Measurements from ENCODE around the gene NKAIN2.

Gene NKAIN2

GRCh38 chr6:123810214-123810613 lies 6.5 kb downstream of the NKAIN2 start:
- no peak for DNase-seq

- no peak for DNase-seq
Observed at GRCh38 chr6:123810948-123811347, 7.3 kb downstream of the NKAIN2 start.

- no peak for DNase-seq
Observed at GRCh38 chr6:123811378-123811777, 7.7 kb downstream of the NKAIN2 start.

- no peak for DNase-seq
Observed at GRCh38 chr6:123812621-123813020, 9.0 kb downstream of the NKAIN2 start.

- no peak for DNase-seq
Observed at GRCh38 chr6:123821112-123821511, 17.4 kb downstream of the NKAIN2 start.

GRCh38 chr6:123829302-123829953 lies 25.8 kb downstream of the NKAIN2 start:
- no peak for DNase-seq

GRCh38 chr6:123830120-123830519 lies 26.5 kb downstream of the NKAIN2 start:
- no peak for DNase-seq

GRCh38 chr6:123838505-123839234 lies 35.0 kb downstream of the NKAIN2 start:
- no peak for DNase-seq

- DNase-seq: no peak
Observed at GRCh38 chr6:123841067-123841896, 37.6 kb downstream of the NKAIN2 start.

GRCh38 chr6:123844011-123844410 lies 40.3 kb downstream of the NKAIN2 start:
- DNase-seq: no peak

- no peak for DNase-seq
Observed at GRCh38 chr6:123848347-123848746, 44.7 kb downstream of the NKAIN2 start.

GRCh38 chr6:123849406-123849805 lies 45.7 kb downstream of the NKAIN2 start:
- no peak for DNase-seq

GRCh38 chr6:123850555-123850954 lies 46.9 kb downstream of the NKAIN2 start:
- no peak for DNase-seq

- no peak for DNase-seq
Observed at GRCh38 chr6:123854201-123854600, 50.5 kb downstream of the NKAIN2 start.

- DNase-seq: no peak
Observed at GRCh38 chr6:123855506-123855905, 51.8 kb downstream of the NKAIN2 start.

- DNase-seq: no peak
Observed at GRCh38 chr6:123859291-123859690, 55.6 kb downstream of the NKAIN2 start.

- no peak for DNase-seq
Observed at GRCh38 chr6:123869334-123869733, 65.7 kb downstream of the NKAIN2 start.

- no peak for DNase-seq
Observed at GRCh38 chr6:123873974-123874373, 70.3 kb downstream of the NKAIN2 start.

- no peak for DNase-seq
Observed at GRCh38 chr6:123875784-123876183, 72.1 kb downstream of the NKAIN2 start.

- DNase-seq: no peak
Observed at GRCh38 chr6:123879749-123880148, 76.1 kb downstream of the NKAIN2 start.

GRCh38 chr6:123888771-123889513 lies 85.3 kb downstream of the NKAIN2 start:
- DNase-seq: no peak

GRCh38 chr6:123895346-123895745 lies 91.7 kb downstream of the NKAIN2 start:
- DNase-seq: no peak

GRCh38 chr6:123895806-123896205 lies 92.1 kb downstream of the NKAIN2 start:
- no peak for DNase-seq
